Activated naive CD4-positive, alpha-beta T cell (primary cell): ENCODE measurements around the gene RAPGEF4.

Source experiments
- DNase-seq, 4 experiments: peaks; one replicate each; lab custom pipeline; 2025; lab: John Stamatoyannopoulos, UW

The RAPGEF4 gene

DNA sequence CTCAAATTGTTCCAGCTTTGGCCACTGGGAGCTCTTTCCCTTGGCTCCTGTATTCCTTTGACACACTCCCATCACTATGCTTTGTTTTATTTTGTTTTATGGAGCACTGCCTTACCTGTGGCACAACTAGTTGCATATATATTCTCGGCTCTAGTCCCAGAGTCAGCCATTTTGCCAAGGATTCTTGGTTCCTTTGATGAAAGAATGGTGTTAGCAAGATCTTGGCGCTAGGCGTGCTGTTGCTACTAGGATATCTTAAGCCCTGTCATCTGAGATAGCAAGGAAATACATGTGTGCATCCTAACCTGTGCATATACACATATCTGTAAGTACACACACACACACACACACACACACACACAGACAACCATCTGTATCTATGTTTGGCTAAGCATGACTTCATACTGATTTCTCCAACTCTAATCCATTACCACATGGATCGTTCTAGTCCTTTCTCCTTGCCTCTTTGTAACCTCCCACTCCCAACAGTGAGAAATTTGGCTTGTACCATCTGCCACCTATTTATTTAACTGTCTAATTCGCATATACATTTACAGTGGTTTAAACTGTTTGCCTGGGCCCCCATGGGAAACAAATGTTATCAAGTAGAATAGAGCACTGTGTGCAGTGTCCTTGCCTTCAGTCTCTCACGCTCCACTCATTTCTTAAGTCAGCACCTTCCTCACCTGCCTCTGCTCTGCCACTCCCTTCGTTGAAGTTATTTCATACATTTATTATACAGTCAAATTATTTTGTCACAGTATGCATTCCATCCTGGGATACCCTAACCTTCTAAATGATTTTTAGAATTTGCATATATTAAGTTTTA, 202.5 kb downstream of the RAPGEF4 start:
- no peak for DNase-seq

DNA sequence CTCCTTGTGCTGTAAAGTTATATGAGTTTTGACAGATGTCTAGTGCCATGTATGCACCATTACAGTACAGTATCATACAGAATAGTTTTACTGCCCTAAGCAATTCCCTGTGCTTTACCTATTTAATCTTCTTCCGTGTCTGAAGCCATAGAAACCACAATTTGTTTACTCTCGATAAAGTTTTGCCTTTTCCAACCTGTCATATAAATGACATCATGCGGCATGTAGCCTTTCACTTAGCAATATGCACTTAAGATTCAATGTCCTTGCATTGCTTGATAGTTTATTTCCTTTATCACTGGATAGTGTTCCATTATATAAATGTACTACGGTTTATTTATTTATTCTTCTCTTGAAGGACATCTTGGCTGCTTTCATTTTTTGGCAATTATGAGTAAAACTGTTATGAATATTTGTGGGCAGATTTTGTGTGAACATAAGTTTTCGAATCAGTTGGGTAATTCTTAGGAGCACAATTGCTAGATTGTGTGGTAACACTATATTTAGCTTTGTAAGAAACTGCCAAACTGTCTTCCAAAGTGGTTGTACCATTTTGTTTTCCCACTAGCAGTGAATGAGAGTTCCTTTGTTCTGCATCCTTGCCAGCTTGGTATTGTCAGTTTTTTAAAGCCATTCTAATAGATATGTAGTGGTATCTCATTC, 203.2 kb downstream of the RAPGEF4 start:
- no peak for DNase-seq

DNA sequence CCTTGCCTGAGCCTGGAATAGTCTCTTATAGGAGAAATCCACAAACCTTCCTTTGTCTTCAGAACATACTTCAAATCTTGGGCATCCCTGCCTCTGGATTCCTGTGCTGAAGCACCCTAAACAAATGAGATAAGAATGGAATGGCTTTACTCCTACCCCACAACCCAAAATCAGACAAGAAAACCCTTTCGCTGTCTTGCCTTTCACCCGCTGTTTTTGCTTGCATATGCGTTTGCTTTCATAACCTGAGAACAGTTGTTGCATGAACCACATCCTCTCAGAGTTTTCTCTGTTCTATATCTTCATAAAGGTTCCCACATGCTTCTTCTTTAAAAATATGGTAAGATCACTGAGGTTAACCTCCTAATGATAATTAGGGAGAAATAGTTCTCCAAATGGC, 207.9 kb downstream of the RAPGEF4 start:
- DNase-seq, result no peak

DNA sequence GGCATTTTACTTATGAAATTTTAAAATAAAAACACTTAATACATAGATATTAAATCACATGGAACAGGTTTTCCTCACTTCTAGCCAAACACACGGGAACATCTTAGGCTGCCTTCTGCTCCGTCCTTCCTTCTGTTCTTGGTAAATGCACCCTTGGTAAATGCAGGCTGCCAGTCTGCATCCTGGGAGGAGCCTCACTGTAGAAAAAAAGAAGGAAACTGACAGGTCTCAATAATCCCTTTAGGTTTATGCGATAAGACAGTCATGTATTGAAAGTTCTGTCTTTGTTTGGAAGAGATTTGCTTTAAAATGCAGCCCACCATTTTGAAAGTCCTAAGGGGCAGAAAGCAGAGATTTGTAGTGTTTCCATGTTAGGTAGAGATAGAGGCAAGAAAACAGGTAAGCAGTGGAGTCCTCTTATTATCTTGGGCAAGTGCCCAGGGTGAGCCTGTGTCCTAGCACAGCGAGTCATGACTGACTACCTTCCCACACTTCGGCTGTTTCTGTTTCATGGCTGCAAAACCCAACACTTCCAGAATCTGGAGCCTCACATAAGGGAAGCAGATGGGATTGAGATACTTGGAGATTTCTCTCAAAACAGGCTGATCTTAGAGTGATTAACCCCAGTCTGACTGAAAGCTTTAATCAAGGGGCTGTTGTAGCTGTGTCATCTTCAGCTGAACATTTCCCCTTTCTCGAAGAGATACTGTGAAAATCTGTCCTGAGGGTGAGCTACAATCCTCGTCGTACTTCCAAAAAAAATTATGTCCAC, 208.6 kb downstream of the RAPGEF4 start:
- DNase-seq, result no peak

DNA sequence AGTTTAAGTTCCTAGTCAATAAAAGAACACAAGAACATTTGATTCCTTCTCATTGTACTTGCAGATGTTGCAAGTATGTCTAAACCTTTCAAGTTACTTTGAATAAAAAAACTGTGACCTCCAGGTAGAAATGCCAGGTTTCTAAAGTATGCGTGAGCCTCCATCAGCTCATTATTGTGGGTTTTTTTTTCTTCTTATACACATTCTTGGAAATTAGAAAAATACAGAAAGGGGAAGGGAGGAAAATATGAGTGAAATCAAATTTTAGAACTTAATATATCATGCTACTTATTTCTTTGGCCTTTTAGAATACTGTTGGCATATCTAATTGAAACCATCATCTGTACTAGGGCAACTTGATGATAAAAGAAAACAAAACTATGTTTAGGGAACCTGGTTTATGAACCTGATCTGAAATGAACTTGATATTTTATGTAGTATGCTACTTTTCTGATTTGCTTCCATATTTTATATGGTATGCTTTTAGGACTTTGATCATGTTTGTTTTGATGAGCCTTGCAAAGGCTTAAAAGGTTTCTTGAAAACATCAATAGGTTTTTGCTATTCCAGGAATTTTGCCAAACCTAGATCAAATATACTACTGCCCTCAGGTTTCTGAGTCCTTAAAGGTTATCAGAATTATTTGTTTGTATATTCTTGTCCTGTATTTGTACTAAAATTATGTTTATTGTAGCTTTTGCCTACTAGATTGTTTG, 209.3 kb downstream of the RAPGEF4 start:
- no peak for DNase-seq

DNA sequence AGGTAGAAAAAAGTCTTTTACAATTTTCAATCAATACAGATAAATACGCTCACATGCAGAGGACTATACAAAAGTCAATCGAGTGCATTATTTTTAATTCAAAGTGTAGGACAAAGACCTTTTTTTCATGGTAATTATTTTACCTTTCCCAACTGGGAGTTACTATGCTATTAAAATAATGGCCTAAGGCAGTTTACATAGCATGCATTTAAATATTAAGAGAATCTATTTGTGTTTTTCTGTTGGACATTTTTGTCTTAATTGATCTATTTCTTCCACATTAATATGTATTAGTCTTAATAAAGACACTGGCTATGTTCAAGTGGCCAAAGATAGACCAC, 209.8 kb downstream of the RAPGEF4 start:
- DNase-seq, result no peak

DNA sequence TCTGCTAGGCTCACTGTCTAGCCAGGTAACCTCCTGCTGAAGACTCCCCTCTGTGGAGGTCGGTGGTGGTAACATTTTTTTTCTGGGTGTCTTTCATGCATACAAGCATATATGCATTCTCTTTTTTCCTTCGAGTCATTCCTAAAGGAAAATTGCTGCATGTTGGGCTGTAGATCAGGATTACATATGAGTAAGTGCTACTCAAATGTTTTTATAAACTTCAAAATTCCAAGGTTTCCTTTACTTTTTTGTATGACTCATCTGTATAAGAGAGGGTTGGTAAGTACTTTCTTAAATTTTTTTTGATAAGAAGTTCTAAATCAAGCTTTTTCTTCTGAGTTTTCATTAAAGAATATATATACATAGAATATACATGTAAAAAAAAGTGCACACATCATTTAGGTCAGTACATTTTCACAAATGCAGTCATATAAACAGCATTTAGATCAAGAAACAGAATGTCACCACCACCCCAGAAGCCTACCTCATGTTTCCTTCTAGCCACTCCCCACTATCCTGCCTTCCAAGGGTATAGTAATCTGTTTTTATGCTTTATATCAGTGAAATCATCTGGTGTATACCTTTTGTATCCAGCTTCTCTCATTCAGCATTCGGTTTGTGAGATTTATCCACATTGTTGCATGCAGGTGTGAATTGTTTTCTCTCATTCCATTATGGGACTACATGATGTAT, 212.0 kb downstream of the RAPGEF4 start:
- no peak for DNase-seq

DNA sequence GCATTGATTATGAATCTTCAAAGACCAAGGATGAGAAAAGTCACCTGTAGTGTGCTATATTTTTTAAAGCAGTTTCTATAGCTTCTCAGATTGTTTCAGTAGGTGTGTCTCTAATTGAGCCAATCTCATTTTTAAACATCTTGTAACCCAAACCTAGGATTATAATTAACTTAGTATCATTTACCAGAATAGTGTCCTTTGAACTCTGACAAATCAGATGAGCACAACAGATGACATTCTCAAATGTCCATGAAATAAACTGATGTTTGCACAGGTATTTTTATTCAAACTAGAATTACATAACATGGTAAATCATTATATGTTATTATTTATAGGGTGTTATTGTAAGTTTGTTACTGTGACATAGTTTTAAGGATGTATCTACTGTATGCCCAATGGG, 213.9 kb downstream of the RAPGEF4 start:
- no peak for DNase-seq

DNA sequence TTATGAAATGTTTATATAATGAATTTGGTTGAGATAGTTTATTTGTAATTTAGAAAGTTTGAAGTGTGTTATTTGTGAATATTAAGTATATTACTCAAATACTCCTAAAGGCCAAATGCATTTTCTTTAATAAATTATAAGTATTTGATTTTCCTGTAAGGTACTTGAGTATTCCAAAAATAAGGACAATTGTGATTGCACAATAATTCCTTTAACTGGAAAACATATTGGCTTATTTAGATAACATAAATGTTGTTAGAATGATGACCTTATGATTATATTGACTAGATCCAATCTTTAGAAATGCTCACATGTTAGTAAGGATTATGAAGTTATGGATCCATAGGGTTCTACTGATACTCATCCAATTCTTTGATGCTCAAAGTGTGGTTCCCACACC, 214.9 kb downstream of the RAPGEF4 start:
- no peak for DNase-seq

DNA sequence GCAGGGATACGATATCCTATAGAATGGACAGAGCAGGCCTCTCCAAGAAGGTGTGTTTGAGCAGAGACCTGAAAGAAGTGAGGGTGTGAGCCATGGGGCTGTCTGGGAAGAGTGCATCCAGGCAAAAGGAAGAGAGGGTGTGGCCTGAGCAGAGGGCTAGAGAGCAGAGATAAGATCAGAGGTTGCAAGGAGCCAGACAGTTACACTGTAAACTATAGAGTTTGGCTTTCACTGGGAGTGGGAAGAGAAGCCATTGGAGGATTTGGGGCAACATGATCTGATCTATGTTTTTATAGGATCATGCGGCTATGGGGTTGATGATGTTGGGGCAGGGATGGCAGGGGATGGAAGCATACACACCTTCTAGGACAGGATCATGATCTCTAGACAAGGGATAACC, 215.9 kb downstream of the RAPGEF4 start:
- DNase-seq, result no peak

DNA sequence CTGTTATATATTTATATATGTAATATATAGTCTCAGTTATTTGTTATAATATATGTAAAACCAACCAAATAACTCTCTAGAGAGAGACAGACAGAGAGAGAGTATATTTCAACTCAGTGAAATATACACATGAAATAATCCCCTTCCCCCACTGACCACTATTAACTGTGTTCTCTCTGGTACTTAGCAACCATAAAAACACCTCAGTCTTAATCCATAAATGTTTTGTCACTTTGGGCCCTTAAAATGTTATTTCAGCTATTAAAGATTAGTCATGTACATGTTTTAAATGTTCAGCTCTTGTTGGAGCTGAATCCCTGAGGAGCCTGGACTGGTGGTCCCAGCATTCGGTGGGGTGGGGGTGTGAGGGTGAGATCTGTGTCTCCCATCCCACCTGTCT, 217.8 kb downstream of the RAPGEF4 start:
- no peak for DNase-seq

DNA sequence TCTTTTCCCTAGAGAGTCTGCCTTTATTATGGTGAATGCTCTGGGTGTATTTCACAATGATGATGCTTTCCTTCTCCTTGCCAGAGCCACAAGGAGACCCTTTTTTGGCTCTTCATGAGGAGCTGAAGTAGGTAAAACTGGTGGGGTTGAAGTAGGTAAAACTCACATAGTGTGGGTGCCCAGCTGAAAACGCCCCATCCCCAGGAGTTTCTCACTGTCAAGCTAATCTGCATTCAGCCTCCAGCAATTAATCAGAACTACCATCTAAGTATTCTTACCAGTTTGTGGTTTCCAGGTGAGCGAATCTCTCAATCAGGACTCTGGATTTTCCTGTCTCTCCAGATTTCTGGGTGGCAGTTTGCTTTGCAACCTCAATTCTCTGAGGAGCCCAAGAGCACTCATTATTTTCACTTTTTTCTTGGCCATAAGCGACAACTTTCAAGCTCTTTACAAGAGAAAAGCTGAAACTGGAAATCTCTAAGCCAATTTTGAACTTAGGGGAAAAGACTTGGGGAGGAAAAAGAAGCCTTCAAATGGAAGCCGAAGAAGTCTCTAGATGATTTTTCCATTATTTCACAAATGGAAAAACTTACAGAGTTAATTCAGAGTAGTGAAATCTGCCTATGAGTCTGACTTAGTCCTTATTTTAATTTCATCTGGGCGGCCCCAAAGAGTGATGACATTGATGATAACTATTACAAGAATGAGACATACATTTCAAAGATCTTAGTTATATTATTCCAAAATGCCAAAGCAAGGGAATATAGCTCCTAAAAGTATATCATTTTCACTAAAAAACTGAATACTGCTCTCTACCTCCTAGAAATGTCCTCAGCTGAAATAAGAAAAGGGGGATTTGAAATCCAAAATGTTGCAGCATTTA, 218.6 kb downstream of the RAPGEF4 start:
- DNase-seq, result no peak

DNA sequence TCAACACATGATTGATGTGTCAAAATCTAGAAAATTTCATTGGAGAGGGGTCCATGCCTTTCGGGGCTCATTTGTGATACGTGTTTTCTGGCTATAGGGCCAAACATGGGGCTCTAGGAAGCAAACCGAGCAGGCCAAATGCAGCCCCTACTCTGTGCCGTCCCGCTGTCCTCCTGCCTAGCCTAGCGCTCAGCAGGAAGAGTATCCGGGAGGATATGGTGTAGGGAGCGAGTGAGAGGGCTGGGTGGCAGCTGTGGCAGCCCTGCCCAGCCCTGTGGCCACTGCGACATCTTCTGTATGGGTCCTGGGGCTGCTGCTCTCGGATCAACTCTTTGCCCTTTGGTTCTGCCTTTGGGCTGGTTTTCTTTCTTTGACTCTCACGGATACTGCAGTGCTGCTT, 219.9 kb downstream of the RAPGEF4 start:
- DNase-seq, result no peak

DNA sequence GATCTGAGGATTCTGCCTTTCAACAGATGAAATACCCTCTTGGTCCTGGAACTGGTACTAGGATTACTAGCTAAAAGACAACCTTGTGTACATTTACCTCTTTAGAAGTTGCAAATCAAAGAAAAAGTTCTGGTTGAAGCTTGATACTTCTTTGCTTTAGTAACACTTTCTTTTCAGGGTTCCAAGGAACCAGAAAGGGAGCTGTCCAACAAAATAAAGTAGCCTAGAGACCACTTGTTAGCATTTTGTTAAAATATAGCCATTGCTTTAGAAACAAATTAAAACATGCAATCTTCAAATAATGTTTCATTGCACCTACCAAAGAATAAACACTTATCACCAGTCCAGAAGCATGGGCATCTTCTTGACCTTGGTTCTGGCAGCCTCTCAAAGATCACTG, 222.1 kb downstream of the RAPGEF4 start:
- no peak for DNase-seq

DNA sequence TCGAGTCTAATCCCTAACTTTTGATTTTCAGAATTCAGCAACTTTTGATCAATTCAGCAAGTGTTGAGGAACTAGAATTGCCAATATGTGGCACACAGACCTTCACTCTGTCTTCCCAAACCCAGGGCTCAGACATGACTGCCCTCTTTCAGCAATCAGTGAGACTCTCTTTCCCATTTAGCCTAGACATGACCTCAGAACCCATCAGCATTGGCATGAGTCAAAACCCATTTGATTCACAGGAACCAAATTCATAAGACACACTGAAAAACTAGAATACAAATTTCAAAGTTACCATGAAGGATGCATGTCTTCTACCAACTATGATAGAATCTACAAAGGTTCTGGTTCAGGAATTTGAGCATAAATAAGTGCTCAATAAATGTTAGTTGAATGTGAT, 226.4 kb downstream of the RAPGEF4 start:
- no peak for DNase-seq

DNA sequence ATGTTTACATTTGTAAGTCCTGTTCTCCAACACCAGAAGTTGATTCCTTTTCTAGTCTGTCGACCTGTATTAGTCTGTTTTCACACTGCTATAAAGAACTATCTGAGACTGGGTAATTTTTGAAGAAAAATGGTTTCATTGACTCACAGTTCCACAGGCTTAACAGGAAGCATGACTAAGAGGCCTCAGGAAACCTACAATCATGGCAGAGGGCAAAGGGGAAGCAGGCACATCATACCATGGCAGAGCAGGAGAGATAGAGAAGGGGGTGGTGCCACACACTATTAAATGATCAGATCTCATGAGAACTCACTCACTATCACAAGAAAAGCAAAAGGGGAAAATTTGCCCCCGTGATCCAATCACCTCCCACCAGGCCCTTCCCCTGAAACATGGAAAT, 227.2 kb downstream of the RAPGEF4 start:
- no peak for DNase-seq

DNA sequence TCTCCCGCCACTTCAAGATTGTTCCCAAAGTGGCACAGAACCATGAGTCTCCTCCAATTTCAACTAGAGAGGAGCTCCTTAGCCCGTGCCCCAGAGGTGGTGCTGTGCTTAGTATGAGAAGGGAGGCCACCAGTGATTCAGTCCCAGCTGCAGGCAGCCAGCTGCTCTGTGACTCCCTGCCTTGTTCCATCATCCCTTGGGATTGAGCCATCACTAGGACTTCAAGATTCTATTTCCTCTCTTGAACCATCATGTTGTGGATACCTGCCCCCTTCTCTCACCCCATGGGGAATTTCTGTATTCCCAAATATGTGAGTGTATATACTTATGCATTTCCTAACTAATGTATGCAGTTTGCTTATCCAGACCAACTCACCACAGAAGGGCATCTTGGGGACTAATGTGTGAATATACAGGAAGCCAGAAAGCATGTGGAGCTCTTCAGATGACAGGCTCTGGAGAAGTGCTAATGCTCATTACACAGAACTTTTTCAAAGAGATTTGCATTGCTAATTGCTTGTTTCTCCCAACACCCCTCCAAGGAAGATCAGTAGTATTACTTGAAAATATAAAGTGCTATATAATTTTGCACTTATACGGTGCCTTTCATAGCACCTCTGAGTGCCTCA, 229.0 kb downstream of the RAPGEF4 start:
- DNase-seq, result no peak

DNA sequence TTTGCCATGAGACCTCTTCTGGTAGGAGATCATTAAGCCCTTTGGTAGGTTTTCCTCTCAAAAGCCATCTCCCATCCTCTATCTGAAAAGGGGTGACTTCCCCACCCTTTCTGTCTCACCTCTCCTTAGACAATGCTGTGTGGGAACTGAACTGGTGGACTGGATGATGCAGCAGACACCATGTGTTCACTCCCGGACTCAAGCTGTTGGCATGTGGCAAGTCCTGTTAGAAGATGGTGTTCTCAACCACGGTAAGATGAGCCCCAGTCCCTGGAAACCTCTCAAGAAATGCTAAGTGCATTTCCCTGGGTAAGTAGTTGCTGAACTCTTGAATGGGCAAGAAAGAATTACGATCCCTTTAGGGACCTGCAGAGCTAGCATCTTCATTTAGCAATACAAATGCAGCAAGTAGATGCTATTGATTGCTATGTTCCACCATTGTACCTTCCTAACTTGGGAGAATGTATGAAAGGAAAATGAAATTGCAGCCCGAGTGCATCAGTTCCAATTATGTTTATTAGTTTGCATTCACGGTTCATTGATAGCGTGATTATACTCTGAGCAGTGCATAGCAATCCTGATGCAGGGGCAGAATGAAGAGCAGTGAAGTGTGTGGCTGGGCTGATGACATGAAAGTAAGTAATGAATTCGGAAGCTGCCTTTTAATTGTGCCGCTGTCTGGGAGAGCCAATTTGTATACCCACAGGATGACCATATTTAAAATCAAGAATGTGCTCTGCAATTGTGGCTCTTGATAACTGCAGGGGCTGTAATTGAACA, 230.0 kb downstream of the RAPGEF4 start:
- no peak for DNase-seq
